NCI-H345 treated with DMSO at 0.1 percent for 48 hours (cell line): ENCODE results near the gene BRIP1.

Experiments
- DNase-seq: peaks from one replicate; lab custom pipeline; 2025; ENCODE audit not compliant: unreplicated experiment; lab: John Stamatoyannopoulos, UW

BRIP1 gene

DNA sequence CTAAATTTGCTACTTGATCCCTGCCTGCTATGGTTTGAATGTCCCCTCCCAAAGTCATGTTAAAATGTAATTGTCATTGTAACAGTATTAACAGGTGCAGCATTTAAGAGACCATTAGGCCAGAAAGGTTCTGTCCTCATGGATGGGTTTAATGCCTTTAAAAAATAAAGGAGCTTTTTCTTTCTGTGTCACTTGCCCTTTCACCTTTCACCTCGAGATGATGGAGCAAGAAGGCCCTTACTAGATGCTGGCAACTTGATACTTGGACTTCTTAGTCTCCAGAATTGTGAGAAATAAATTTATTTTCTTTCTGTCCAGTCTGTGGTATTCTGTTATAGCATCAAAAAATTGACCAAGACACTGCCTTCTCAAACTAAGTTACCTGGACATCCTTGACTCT is 98.5 kb downstream of the BRIP1 start:
- no peak for DNase-seq

DNA sequence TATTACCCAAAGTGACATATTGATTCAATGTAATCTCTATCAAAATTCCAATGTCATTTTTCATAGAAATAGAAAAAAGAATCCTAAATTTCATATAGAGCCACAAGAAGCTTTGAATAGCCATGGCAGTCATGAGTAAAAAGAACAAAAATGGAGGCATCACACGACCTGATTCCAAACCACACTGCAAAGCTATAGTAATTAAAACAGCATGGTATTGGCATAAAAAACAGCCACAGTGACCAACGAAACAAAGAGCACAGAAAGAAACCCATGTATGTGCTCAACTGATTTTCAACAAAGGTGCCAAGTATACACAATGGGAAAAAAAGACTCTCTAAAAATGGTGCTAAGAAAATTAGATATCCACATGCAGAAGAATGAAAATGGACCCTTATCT is 101.5 kb downstream of the BRIP1 start:
- no peak for DNase-seq

DNA sequence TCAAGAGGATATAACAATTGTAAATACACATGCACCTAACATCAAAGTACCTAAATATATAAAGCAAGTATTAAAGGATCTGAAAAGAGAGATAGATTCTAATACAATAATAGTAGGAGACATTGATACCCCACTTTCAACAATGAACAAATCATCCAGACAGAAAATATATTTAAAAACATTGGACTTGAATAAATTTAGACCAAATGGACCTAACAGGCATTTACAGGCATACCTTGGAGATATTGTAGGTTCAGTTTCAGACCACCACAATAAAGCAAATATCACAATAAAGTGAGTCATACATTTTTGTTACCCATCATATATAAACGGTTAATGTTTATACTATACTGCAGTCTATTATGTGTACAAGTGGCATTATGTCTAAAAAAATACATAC is 104.0 kb downstream of the BRIP1 start:
- no peak for DNase-seq

DNA sequence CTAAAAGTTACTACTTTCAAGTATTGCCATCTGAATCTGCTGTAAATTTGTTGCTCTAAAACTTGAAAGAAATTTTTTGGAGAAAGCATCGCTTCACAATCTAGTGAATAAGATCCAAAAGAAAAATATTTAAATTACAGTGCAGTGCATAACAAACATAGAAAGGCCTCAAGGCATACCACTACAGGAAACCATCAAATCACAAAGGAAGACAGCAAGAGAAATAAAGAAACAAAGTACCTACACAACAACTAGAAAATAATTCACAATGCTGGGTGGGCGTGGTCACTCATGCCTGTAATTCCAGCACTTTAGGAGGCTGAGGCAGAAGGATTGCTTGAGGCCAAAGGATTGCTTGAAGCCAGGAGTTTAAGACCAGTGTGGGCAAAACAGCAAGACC is 104.9 kb downstream of the BRIP1 start:
- no peak for DNase-seq

GRCh38 chr17:61757168-61757567 is 106.2 kb downstream of the BRIP1 start:
- DNase-seq = no peak

- DNase-seq = no peak
These were observed 106.8 kb downstream of the BRIP1 start for GRCh38 chr17:61756561-61756960.

- DNase-seq = no peak
These were observed 107.7 kb downstream of the BRIP1 start for GRCh38 chr17:61755668-61756067.

DNA sequence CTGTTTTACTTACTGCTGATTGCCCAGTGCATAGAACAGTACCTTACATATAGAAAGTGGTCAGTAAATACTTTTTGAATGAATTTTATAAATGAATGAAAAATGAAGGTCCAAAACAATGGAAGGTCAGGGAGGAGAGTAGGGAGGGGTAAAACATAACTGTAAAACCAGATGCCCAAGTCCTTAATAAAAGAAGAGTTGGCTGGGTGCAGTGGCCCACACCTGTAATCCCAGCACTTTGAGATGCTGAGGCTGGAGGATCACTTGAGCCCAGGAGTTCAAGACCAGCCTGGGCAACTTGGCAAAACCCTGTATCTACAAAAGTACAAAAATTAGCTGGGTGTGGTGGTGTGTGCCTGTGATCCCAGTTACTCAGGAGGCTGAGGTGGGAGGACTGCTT is 108.2 kb downstream of the BRIP1 start:
- DNase-seq = no peak

GRCh38 chr17:61754124-61754523 is 109.2 kb downstream of the BRIP1 start:
- DNase-seq = no peak

GRCh38 chr17:61753696-61754095 is 109.6 kb downstream of the BRIP1 start:
- no peak for DNase-seq

GRCh38 chr17:61750656-61751055 is 112.7 kb downstream of the BRIP1 start:
- no peak for DNase-seq

DNA sequence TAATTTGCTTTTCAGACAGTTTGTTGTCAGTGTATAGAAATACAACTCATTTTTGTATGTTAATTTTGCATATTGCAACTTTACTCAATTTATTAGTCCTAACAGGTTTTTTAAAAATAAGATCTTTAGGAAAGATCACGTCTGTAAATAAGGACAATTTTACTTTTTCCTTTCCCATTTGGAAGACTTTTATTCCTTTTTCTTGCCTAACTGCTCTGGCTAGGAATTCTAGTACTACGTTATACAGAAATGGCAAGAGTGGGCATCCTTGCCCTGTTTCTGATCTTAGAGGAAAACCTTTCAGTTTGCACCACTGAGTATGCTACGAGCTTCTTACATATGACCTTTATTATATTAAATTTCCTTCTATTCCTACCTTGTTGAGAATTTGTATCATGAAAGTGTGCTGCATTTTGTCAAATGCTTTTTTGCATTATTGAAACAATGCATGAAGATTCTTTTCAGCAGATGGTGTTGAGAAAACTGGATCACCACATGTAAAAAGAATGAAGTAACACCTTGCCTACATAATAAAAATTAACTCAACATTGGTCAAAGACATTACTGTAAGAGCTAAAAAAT is 113.4 kb downstream of the BRIP1 start:
- DNase-seq = no peak

GRCh38 chr17:61746248-61746985 is 116.9 kb downstream of the BRIP1 start:
- DNase-seq = no peak

DNA sequence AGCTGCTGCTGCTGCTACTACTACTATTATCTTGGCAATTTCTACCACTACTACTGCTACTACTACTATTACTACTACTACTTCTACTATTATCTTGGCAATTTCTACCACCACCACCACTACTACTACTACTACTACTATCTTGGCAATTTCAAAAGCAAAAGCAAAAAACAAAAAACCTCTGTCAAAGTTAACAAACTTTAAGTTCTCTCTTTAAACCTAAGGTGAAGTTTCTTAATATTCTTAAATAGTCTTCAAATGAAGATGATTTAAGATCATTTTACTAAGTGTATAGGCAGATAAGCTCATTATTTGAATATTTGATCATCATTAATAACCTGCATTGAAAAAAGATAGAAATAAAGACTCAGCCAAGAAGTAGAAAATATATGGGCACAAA is 118.5 kb downstream of the BRIP1 start:
- no peak for DNase-seq

DNA sequence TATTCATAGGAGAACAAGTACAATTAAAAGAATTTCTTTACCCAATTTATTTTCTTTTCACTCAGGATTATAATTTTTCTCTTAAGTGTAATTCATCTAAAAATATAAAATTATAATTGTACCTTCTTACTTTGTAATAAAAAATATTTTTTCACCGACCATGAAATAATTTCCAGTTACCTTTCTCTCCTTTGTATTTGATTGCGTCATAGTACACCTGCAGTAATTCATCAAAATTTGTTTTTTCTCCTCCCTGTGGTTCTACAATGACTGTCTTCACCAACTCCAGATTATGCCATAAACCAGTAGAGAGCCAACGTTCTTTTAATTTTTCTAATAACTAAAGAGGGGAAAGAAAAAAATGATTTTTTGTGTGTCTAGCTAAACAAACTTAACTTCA is 119.1 kb downstream of the BRIP1 start:
- DNase-seq = no peak

DNA sequence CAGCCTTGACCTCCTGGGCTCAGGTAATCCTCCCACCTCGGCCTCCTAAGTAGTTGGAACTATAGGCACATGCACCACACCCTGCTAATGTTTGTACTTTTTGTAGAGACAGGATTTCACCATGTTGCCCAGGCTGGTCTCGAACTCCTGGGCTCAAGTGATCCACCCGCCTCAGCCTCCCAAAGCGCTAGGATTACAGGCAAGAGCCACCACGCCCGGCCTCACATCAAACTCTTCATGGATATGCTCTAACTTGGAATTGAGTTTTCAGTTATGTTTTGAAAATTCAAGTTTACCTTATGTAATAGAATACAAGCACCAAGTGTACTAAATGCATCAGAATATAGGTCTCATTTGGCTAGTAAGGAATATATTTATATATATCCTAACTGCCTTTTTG is 119.6 kb downstream of the BRIP1 start:
- no peak for DNase-seq

GRCh38 chr17:61739002-61739401 is 124.3 kb downstream of the BRIP1 start:
- no peak for DNase-seq

DNA sequence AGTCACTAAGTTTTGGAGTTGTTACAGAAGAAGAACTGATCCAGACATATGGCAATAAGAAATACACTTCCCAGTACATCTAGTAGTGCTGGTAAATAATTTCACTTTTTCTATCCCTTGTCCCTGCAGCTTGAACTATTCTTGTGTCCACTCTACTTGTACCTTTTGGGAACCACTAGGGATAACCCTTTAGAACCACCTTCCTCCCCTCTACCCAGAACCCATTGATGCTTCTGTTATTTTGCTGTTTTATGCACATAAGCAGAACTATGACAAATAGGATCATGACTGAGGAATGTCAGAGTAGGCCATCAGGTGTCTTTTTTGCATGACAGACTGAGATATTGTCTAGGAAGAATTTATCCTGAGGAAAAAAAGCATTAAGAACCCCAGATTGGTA is 125.1 kb downstream of the BRIP1 start:
- DNase-seq = no peak

DNA sequence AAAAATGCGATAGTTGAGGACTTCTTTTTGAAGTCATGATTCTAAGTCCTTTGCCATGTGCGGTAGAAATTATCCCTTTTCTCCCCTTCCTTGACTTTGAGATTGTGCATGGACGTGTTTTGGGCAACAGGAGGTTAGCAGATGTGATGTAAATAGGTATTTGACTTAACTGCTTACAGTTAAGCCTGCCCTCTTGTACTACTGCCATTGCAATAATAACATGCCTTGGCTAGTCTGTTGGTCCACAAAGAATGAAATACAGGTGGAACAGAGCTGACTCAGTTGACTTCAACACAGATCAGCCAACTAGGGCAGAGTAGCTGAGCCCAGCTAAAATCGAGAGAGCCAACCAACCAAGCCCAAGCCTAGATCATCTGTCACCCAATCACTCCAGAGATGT is 125.5 kb downstream of the BRIP1 start:
- no peak for DNase-seq

DNA sequence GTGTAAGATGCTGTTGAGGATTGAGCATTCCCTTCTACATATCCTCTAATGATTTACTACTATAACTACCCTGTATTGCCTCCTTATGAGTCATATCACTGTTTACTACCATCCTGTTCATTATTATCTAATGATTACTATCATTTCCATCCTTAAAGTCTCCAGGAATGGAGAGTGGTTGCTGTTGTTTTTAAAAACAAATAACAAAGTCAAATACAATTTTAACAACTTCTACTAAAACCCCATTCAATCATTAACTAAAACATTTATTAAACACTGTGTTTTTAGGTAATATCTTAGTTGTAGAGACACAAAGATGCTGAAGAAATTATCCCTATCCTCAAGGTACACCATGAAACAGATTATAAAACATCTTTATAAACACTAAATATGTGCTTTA is 126.9 kb downstream of the BRIP1 start:
- DNase-seq = no peak

- DNase-seq = no peak
These were observed 127.5 kb downstream of the BRIP1 start for GRCh38 chr17:61735807-61736206.

GRCh38 chr17:61734466-61734865 is 128.9 kb downstream of the BRIP1 start:
- DNase-seq = no peak

DNA sequence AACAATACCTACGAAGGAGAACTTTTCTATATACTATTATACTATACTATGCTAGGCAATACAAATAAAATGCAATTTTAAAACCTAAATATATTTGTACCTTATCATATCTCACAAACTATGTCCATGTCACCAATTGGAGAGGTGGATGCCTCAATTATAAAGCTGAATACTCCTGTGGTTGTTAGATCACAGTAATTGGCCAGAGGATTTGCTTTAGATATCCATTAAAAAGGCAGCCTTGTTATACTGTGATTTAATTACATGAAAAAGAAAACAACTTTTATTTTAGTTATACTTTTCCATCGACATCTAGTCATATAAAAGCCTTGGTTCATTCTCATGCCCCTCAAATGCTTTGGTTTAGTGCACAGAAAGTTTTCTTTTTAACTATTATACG is 129.3 kb downstream of the BRIP1 start:
- no peak for DNase-seq
